Islet precursor cell (in vitro differentiated cells): ENCODE results near the gene ORC1.

ENCODE experiments used
- DNase-seq: peaks from one replicate; pipeline ENCODE4 v3.0.0-alpha.2; 2018

ORC1 gene

DNA sequence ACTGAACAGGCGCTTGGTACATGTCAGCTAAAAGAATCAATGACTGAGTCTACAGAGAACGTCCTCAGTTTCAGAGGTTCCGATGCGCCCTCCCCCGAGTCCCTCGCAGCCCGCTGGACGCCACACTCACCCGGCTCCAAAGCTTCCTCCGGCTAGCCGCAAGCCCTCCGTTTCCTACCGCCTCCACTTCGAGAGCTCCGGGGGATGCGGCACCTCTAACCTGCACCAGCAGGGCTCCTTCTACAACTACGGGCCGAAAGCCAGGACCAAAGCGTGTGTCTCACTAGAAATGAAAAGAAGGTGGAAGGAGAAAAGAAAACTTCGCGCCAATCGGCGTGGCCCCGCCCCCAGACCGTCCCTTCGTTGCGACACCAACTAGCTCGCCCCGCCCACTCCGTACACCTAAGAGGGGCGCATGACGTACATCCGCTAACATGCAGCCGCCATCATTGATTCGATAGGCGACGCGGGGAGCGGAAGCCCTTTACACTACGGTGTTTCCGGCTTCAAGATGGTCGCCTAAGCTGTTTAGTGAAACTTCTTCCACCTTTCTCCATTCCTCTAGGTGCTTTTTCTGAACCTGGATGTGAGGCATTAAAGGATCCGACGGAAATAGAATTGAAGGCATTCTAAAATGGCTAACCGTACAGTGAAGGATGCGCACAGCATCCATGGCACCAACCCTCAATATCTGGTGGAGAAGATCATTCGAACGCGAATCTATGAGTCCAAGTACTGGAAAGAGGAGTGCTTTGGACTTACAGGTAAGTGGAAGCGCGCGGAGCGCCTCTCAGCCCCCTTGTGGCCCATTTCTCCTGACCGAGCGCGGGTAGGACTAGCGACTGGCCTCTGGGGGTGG, at the start of gene ORC1, which contains the start of gene PRPF38A:
Gene ORC1, minus strand, starts transcription at position 308 of the 859 bp plus-strand sequence. CDS start 2,200 bp downstream, outside the sequence.
Gene PRPF38A, plus strand, starts transcription at position 487 of the 859 bp plus-strand sequence. Its CDS starts 148 bp downstream, at position 635.
- peak; percentile 98 for DNase-seq

- DNase-seq: no peak
These were observed 40.2 kb upstream of the ORC1 start for GRCh38 chr1:52444463-52444862.

DNA sequence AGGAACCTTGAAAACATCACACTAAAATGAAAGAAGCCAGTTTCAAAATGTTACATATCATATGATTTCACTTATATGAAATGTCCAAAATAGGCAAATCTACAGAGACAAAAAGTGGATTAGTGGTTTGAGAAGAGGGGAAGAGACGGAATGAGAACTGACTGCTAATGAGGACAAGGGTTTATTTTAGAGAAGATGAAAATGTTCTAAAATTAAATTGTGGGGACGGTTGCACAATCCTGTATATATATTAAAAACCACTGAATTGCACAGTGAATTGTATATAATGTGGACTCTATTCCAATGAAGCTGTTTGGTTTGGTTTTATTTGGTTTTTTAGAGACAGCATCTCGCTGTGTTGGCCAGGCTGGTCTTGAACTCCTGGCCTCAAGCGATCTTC, 35.8 kb upstream of the ORC1 start:
- no peak for DNase-seq

GRCh38 chr1:52436817-52437216, 32.6 kb upstream of the ORC1 start:
- DNase-seq: no peak

DNA sequence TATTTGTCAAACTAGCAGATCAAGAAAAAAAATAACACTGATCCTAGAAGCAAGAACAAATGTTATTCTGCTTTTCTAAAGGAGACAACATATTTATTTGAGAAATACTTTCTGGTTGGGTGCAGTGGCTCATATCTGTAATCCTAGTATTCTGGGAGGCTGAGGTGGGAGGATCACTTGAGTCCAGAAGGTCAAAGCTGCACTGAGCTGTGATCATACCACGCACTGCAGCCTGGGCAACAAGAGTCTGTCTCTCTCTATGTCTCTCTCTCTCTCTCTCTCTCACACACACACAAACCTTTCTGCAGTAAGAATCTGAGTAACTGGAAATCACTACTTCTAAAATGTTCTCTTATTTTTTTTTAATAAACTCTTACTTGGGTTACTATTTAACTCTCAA, 31.4 kb upstream of the ORC1 start:
- DNase-seq: no peak

- DNase-seq: no peak
These were observed 31.0 kb upstream of the ORC1 start for GRCh38 chr1:52435211-52435610.

DNA sequence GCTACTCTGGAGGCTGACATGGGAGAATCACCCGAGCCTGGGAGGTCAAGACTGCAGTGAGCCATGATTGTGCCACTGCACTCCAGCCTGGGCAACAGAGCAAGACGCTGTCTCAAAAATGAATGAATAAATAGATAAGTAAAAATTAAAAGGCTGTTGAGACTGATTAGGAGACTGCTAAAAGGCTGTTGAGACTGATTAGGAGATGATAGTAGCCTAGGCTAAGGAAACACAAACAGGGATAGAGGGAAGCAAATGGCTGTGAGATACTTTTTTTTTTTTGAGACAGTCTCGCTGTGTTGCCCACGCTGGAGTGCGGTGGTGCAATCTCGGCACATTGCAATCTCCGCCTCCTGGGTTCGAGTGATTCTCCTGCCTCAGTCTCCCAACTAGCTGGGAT, 28.6 kb upstream of the ORC1 start:
- DNase-seq: no peak

- DNase-seq: no peak
These were observed 22.9 kb upstream of the ORC1 start for GRCh38 chr1:52427152-52427551.

GRCh38 chr1:52426371-52426770, 22.1 kb upstream of the ORC1 start:
- DNase-seq: no peak

DNA sequence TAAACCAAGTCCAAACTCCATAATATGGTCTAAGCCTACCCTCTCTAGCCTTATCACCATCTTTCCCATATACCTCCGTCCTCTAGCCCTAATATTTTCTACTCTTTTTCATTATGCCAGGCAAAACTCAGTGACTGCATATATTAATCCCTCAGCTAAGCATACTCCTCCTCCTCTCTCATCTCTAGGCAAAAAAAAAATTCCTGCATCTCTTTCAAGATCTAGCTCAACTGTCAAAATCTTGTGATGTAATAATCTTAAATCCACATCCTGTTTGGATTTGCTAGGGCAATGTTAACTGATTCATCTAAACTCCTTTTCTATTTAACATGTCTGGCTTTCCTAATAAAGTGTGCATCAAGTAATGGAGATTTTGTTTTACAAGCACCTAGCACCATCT, 20.6 kb upstream of the ORC1 start:
- DNase-seq: no peak

DNA sequence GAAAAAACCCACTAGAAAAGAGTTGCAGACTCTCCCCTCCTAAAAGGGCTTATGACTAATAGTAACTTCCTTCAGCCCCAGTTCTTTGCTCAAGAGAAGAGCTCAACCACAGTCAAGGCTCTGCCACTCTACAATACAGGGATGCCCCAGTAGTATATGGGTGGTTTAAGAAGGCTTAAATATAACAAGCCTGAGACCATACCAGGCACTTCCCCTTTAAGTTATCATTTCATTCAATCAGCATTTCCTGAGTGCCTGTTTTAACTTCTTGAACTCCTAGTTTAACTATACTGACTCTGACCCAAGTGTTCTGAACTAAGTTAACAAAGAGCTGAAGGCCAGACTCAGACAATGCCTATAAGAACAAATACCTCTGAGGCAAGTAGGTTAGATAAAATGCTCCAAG, 20.0 kb upstream of the ORC1 start:
- DNase-seq: no peak

DNA sequence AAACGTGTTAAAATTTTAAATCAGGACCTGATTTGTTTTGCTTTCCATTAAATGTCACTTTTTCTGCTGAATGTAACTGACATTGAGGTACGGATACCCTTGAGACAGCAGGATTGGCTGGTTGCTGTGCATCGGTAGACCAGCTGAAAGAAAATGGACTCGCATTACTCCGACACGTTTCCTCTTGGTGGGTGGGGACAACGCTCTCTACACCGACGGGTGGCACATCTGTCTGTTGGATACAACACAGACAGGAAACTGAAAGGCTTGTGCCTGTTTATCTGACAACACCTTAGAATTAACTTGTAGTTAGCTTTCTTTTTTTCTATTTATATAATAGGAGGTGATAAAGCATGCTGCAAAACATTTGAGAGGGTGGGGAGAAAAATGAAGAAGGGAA, 19.5 kb upstream of the ORC1 start:
- peak; percentile 60 for DNase-seq

DNA sequence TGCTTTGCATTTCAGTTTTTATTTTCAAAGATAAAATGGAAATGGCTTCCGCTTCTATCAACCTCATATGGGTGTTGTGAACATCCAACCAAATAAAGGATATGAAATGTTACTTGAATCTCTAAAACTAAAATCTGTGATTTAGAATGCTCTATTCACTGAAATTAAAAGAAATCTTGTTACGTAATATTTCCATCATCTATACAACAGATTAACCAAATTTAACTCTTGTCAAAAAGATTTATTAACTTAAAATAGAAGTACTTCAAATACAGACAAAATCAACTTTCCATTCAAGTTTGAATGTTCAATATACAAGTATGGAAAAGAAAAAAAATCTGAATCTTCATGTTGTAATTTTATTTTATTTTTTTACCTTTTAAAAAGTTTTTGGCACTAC, 18.8 kb upstream of the ORC1 start:
- no peak for DNase-seq

DNA sequence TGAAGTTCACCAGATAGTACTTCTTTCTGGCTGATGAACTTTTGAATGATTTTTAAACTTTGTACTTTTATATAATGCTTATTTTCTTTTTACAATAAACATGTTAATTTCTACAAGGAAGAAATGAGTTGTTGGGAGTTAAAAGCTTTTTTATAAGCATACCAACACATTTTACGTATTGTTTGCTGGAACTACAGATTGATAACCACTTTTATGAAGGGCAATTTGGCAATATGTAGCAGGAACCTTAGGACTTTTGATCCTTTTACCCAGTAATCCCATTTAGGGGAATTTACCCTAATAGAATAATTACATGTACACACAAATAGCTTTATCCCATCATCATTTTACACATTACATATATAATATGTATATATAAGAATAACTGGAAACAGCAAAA, 16.5 kb upstream of the ORC1 start:
- no peak for DNase-seq

GRCh38 chr1:52416811-52417210, 12.6 kb upstream of the ORC1 start:
- DNase-seq: no peak

- DNase-seq: no peak
These were observed 10.7 kb upstream of the ORC1 start for GRCh38 chr1:52414942-52415341.

DNA sequence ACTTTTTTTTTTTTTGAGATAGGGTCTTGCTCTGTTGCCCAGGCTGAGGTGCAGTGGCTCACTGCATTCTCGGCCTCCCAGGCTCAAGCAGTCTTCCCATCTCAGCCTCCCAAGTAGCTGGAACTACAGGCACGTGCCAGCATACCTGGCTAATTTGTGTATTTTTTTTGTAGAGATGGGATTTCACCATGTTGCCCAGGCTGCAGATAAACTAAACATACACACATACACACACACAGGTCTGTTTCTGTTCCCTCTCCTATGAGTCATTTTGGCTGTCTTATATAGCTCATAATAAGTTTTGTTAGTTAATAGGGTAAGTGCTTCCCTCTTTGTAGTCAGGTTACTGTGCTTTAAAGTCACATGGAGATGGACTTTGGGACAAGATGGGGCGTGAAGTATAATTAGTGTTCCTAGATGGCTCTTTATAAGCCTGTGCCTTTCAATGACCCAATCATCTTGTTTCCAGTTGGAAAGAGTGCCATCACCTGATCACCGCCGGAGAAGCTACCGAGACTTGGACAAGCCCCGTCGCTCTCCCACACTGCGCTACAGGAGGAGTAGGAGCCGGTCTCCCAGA, 9.3 kb upstream of the ORC1 start:
- no peak for DNase-seq

DNA sequence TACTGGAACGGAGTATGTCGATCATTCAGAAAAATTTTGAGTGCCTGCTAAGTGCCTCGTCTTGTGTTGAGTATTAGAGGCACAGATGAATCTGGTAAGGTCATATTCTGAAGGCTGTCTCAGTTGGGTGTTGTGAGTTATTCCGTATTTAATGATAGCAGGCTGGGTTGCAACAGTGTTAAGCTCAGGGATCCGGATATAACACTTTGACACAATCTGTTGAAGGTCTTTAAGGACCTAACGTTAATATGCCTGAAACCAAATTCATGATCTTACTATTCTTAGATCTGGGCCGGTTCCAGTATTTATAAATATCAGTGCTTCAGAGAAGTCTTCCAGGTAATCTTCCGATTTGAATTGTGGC, 734 bp upstream of the ORC1 start:
- no peak for DNase-seq

GRCh38 chr1:52403566-52404115, 582 bp downstream of the ORC1 start:
- DNase-seq: peak; percentile 78

DNA sequence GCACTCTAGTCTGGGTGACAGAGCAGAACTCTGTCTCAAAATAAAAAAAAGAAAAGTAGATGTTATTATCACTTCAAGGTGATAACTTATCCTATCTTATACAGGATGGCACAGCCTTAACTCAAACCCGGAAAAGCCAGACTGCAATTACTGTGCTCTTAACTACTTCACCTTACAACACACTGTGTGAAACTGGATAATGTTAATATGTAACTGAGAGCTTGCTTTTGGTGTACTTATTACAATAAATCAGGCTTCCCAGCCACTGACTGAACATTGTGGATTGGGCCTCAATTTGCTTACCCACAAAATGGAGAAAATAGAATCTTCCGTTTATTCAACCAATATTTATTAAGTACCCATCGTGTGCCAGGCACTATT, 1.4 kb downstream of the ORC1 start:
- DNase-seq: no peak

- no peak for DNase-seq
These were observed 4.1 kb downstream of the ORC1 start for GRCh38 chr1:52400131-52400530.

DNA sequence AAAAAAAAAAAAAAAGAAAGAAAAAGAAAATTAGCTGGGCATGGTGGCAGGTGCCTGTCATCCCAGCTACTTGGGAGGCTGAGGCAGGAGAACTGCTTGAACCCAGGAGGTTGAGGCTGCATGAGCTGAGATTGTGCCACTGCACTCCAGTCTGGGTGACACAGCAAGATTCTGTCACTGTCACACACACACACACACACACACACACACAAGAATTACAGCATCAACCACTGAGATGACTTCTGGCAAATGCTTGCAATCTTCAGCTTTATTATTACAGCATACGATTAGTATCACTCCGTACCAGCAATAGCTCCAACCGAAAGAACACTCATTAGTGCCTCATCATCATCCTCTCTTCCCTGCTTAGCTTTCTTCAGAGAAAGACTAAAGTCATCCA, 4.6 kb downstream of the ORC1 start:
- DNase-seq: no peak

DNA sequence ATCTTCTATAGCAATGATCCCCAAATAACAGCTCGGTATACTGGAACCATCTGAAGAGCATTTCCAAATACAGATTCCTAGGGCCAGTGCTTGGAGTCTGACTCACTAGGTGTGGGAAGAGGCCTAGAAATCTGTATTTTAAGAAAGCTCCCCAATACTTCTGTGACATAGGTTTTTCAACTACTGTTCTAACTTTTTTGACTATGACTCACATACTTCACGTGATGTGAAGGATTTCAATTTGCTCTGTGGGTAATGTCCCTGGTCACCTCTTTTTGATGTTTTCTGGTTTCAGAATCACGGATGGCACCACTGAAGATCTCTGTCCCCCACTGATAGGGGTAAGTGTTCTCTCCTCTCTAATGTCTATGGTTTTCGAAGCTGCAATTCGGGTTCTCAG, 11.0 kb downstream of the ORC1 start:
- no peak for DNase-seq

DNA sequence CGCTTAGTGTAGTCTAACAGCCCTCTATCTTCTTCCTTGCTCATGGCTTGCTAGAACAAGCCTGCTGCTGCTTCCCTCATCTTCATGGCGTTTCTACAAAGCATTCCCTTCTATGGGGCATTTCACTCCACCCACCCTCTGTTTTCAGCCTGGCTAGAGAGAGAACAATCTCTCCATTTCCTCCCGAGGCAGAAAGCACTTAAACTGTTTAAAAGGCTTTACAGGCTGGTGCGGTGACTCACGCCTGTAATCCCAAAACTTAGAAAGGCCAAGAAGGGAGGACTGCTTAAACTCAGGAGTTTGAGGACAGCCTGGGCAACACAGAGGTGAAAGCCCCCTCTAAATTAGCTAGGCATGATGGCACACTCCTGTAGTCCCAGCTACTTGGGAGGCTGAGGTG, 17.8 kb downstream of the ORC1 start:
- DNase-seq: peak; percentile 89
